Subcutaneous adipose tissue (tissue), 4 donors: Measurements from ENCODE around the gene CMTM6. TPM values are rescaled to one million over a fixed set of nuclear protein-coding genes. Genes with fewer than 3 reads are reported as not detected.

Experiments
- total RNA-seq, 4 donors: library from RNA; depleted of rRNA; stranded (reverse); fragments of >200 nt; gene quantifications; one replicate each; pipeline ENCODE4 v1.1.0, GENCODE V29; 2016
- TF ChIP-seq, protein P1 (sequence below): fragments of 450-650 bp; IDR thresholded peaks from one replicate; pipeline ENCODE4 v1.5.1; 2016; ENCODE audit warnings: low read depth, mild to moderate bottlenecking, control low read depth, antibody characterized with exemption, moderate library complexity

Gene CMTM6
- total RNA-seq, 4 donors from 2014 or later, result 24.1 to 84.7 (median 54.7) TPM

DNA sequence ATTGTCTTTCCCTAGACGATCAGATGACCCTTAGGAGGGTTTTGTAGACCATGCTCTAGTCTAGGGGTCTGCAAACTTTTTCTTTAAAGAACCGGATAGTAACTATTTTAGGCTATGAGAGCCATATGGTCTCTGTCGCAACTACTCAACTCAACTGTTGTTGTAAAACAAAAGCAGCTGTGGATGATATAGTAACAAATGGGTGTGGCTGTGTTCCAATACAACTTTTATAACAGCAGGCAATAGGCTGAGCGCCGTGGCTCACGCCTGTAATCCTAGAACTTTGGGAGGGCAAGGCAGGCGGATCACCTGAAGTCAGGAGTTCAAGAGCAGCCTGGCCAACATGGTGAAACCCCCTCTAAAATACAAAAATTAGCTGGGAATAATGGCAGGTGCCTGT, 6.1 kb upstream of the CMTM6 start:
- TF ChIP-seq, protein P1, sequence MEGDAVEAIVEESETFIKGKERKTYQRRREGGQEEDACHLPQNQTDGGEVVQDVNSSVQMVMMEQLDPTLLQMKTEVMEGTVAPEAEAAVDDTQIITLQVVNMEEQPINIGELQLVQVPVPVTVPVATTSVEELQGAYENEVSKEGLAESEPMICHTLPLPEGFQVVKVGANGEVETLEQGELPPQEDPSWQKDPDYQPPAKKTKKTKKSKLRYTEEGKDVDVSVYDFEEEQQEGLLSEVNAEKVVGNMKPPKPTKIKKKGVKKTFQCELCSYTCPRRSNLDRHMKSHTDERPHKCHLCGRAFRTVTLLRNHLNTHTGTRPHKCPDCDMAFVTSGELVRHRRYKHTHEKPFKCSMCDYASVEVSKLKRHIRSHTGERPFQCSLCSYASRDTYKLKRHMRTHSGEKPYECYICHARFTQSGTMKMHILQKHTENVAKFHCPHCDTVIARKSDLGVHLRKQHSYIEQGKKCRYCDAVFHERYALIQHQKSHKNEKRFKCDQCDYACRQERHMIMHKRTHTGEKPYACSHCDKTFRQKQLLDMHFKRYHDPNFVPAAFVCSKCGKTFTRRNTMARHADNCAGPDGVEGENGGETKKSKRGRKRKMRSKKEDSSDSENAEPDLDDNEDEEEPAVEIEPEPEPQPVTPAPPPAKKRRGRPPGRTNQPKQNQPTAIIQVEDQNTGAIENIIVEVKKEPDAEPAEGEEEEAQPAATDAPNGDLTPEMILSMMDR, result no peak

DNA sequence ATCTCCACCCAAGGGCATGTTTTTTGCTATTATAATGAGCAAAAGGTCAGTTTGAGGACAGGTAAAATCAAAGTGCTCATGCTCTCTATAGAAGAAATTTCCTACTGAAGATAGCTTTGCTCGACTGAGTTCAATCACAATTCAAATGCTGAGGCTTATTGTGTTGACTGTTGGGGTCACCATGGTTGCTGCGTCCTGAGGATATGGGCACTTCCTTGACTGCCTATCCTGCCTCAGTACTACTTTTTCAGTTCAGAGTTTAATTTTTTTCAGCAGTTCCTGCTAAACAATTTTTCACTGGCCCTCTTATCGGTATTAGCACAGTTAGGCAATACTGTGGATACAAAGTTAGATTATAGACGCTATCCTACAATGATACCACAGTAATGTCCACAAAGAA, 3.8 kb upstream of the CMTM6 start:
- TF ChIP-seq, protein P1, result no peak

DNA sequence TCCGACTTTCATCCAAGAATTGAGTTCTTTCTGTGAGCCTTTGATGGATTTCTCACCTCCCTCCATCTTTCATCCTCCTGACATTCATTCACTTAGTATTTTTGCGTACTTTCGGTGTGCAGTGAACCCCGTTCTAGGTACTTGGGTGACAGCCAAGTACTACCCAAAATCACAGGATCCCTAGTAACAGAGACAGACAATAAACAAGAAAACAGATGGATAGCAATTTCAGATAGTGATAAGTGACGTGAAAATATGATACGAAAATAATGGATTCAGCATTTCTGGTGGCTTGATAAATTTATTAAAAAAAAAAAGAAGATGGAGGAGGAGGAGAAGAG, 264 bp upstream of the CMTM6 start:
- TF ChIP-seq, protein P1, result no peak

DNA sequence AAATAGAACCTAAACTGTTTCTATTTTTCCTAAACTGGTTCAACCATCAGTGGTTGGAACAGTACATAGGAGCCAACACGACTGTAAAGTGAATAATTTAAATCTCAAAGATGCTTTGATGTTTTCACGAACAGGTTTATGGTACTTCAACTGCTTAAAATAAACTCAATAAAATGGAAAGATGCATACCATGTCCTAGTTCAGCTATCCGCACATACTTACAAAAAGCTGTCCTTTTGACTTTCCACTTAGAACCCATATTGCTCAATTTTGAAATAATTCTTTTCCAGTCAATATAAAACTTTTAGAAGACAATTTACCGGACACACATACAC, 902 bp downstream of the CMTM6 start:
- TF ChIP-seq, protein P1, result no peak

DNA sequence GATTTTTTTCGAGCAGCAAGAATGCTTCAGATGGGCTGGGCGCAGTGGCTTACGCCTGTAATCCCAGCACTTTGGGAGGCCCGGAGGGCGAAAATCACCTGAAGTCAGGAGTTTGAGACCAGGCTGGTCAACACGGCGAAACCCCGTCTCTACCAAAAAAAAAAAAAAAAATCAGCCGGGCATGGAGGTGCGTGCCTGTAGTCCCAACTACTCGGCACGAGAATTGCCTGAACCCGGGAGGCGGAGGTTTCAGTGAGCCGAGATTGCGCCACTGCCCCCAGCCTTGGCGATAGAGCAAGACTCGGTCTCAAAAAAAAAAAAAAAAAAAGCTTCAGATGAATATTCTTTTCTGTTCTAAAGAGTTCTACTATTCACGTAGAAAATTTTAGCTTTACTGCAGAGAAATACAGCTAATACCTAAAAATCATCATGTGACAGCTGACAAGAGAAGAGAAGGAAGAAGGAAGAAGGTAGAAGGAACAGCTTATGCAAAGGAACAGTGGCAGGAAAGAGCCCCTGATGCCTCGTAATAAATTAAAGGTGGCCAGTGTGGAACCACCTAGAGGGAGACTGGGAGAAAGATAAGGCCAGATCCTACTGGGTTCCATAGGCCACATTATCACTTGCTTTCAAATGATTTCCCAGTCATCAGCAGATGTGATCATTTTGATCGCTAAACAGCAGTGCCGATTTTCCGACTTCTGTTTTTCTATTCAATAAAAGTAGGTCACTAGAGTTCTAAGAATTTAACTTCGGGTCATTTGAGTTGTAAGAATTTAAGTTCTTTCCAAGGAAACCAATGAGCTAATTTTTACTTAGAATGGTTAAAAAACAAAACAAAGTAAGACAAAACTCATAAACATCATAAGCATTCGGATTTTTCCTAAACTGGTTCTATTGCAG, 1.5 kb downstream of the CMTM6 start:
- TF ChIP-seq, protein P1, result no peak

DNA sequence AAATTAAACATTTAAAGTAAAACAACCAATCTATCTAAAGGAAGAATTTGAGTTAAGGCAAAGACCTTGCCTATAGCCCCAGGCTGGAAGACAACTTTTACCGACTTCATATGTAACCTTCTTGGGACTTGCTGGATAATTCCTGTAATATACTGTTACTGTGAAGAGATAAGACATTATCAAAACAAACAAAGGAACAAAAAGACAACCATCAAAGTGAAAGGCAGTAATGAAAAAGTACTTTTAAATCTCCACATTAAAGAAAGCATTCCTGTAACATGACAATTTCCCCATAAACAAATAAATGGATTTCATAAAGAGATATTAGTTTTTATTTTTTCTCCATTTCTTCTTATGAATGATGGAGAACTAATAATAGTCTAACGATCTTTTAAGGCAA, 2.4 kb downstream of the CMTM6 start:
- TF ChIP-seq, protein P1, result no peak

DNA sequence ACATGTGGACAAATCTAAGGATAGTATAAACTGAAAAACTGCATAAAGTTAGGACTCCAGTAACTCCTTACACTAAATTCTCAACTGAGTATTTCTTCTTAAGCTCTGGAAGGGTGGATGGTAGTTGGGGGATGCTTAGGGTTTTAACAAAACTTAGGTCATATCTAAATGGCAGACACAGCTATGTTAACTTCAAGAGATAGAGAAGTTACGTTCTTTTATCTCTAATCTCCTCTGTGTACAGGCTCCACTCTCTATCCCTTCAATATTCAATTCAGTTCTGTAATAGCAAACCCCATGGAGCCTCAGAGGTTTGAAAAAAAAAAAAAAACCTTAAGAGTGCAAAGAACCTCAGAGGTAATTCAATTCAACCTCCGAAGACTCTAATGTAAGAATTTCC, 3.1 kb downstream of the CMTM6 start:
- TF ChIP-seq, protein P1, result no peak
